ENCODE data around the gene DIS3L2.

- TF ChIP-seq SMAD4 (CRISPR knock-in tag; IDR thresholded peaks at IDR 0.05) (no peak), CBFB (CRISPR knock-in tag; IDR thresholded peaks at IDR 0.05; ENCODE audit: low read depth) (no peak)
These were observed 38.5 kb upstream of the DIS3L2 start for GRCh38 chr2:231923010-231923344.

Data from WTC11 (cell line).